GM12892 (cell line): Measurements from ENCODE around the gene CTNNA3.

ENCODE experiments used
- POLR2A ChIP-seq: IDR thresholded peaks from 2 replicates; pipeline ENCODE4 v1.6.1; 2011; ENCODE audit warnings: low read depth, low read length, control low read depth
- TAF1 ChIP-seq: IDR thresholded peaks from 2 replicates; pipeline ENCODE4 v1.6.1; 2011; ENCODE audit warnings: low read depth, mild to moderate bottlenecking, control low read depth, low read length, borderline replicate concordance

DNA sequence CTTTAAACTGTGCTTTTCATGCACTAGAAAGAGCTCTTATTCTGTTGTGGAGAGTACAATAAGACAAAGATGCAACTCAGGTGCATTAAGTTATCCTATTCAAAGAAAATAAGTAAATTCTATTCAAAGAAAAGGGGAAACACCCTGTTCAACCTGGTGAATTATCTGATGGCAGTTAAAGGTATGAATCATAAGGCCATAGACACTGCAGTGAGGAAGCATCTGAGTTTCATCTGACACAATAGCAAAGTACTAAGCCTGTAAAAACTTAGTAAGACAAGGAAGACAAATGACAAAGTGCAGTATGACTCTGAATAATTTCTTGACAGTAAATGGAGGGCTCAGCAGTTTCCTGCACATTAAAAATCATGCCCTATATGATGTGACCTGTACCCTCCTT, 861.2 kb downstream of the CTNNA3 start:
- TF ChIP-seq POLR2A (no peak), TAF1 (no peak)
